NCI-H2171 (cell line): ENCODE results near the gene EFCC1.

Experiments used
- DNase-seq: peaks from one replicate; lab custom pipeline; 2025; lab: John Stamatoyannopoulos, UW

The EFCC1 gene

GRCh38 chr3:129001101-129001805 is at the start of gene EFCC1:
TSS of gene EFCC1 (plus strand) at chr3:129001304. CDS start at chr3:129001629, 325 bp downstream.
- no peak for DNase-seq

GRCh38 chr3:128956440-128956839 is 44.7 kb upstream of the EFCC1 start:
- DNase-seq, result no peak

- no peak for DNase-seq
Measured at GRCh38 chr3:128965280-128965679, 35.8 kb upstream of the EFCC1 start.

GRCh38 chr3:128965818-128966217 is 35.3 kb upstream of the EFCC1 start:
- no peak for DNase-seq

- no peak for DNase-seq
Measured at GRCh38 chr3:128967748-128968355, 33.3 kb upstream of the EFCC1 start.

- peak; percentile 42 for DNase-seq
Measured at GRCh38 chr3:128969993-128970739, 30.9 kb upstream of the EFCC1 start.

GRCh38 chr3:128970740-128971047 is 30.4 kb upstream of the EFCC1 start:
- DNase-seq, result no peak

- no peak for DNase-seq
Measured at GRCh38 chr3:128971421-128972100, 29.5 kb upstream of the EFCC1 start.

GRCh38 chr3:128973988-128974564 is 27.0 kb upstream of the EFCC1 start:
- DNase-seq, result no peak

- DNase-seq, result no peak
Measured at GRCh38 chr3:128975276-128975675, 25.8 kb upstream of the EFCC1 start.

GRCh38 chr3:128983293-128984069 is 17.6 kb upstream of the EFCC1 start:
- DNase-seq, result no peak

GRCh38 chr3:128984596-128984995 is 16.5 kb upstream of the EFCC1 start:
- DNase-seq, result no peak

GRCh38 chr3:128987302-128988100 is 13.6 kb upstream of the EFCC1 start:
- no peak for DNase-seq

- DNase-seq, result no peak
Measured at GRCh38 chr3:128988286-128988685, 12.8 kb upstream of the EFCC1 start.

- DNase-seq, result no peak
Measured at GRCh38 chr3:128991355-128991895, 9.7 kb upstream of the EFCC1 start.

GRCh38 chr3:128992926-128993460 is 8.1 kb upstream of the EFCC1 start:
- no peak for DNase-seq

GRCh38 chr3:128993461-128994172 is 7.5 kb upstream of the EFCC1 start, which contains the start of gene CFAP92:
TSS of gene CFAP92 (minus strand) at chr3:128994076. CDS start at chr3:128993304, 772 bp downstream.
- peak; percentile 86 for DNase-seq

- no peak for DNase-seq
Measured at GRCh38 chr3:128994173-128994512, 7.0 kb upstream of the EFCC1 start.
